Thymus (tissue), 11 donors: ENCODE data around the gene EGFR. TPM values are rescaled to one million over a fixed set of nuclear protein-coding genes. Genes with fewer than 3 reads are reported as not detected.
A peak's percentile ranks its signal among the peaks of the same experiment; 100 is the strongest.

Experiments used
- DNase-seq, 9 donors: peaks; one replicate each; pipeline ENCODE4 v3.0.0-alpha.2; 2013; ENCODE audit warnings: low spot score in 9 of 9, low read depth in 6 of 9, missing footprints in 1 of 9
- H3K27ac ChIP-seq, 2 donors: one replicate each; pipeline ENCODE4 v1.5.1; 2013; ENCODE audit warnings: control low read depth in 1 of 2, low read depth in 1 of 2, low read length in 1 of 2, mild to moderate bottlenecking in 1 of 2, moderate library complexity in 1 of 2
- H3K27me3 ChIP-seq, 2 donors: one replicate each; pipeline ENCODE4 v1.5.1; 2013; ENCODE audit warnings: low read length in 1 of 2; ENCODE audit not compliant: control insufficient read depth in 2 of 2, insufficient read depth in 1 of 2
- H3K36me3 ChIP-seq, 2 donors: one replicate each; pipeline ENCODE4 v1.5.1; 2013; ENCODE audit warnings: low read length in 1 of 2, mild to moderate bottlenecking in 1 of 2, moderate library complexity in 1 of 2; ENCODE audit not compliant: control insufficient read depth in 2 of 2, insufficient read depth in 2 of 2
- H3K4me1 ChIP-seq, 2 donors: one replicate each; pipeline ENCODE4 v1.5.1; 2013; ENCODE audit warnings: low read length in 2 of 2; ENCODE audit not compliant: control insufficient read depth in 2 of 2, insufficient read depth in 2 of 2
- H3K4me3 ChIP-seq, 2 donors: one replicate each; pipeline ENCODE4 v1.5.1; 2013; ENCODE audit warnings: low read length in 2 of 2, control low read depth in 1 of 2, mild to moderate bottlenecking in 1 of 2
- H3K9me3 ChIP-seq, 2 donors: one replicate each; pipeline ENCODE4 v1.5.1; 2013; ENCODE audit warnings: low read length in 1 of 2, mild to moderate bottlenecking in 1 of 2; ENCODE audit not compliant: control insufficient read depth in 2 of 2, insufficient read depth in 1 of 2
- WGBS: extraction: QIAGEN DNeasy Blood & Tissue Kit; methylation state at CpG from one replicate; pipeline ENCODE4 v1.1.7; 2013; 5-methylcytosine and 5-hydroxymethylcytosine counted together
- polyA plus RNA-seq: library from polyadenylated mRNA; stranded (reverse); fragments of 200-250 nt; gene quantifications from one replicate; pipeline ENCODE4 v1.2.3, GENCODE V29; 2013
- total RNA-seq: library from RNA; stranded (reverse); fragments of 120-200 nt; gene quantifications from one replicate; pipeline ENCODE4 v1.2.4, GENCODE V29; 2013
- donor health status: healthy.

Gene EGFR
- total and polyA plus RNA-seq, 2 donors, result 14.2 to 19.5 TPM

DNA sequence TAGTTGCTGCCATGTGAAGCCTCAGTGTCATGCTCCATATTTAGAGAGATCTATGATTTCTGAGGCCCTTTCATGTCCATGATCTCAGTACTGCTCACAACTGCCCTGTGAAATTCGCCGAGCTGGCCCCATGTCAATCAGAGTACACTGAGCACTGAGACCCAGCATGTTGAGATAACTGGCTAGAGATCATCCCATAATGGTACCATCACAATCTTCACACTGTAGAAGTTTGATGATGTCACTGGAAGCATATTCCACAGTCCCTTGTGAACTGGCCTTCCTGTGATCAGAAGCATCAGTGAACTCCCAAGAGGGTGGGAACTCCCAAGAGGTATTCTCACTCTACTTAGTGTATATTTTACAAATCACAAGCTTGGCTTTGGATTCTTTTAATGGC lies 116.0 kb downstream of the EGFR start:
- no peaks in the 10 kb centered on the region for H3K9me3 ChIP-seq
- H3K27ac ChIP-seq, result no peak overlapping the region
- H3K36me3 ChIP-seq, result no peaks in the 10 kb centered on the region
- H3K4me1 ChIP-seq, result peaks cover 0 to 19% of the 10 kb centered on the region in 2 donors
- H3K27me3 ChIP-seq, result no peaks in the 10 kb centered on the region
- no peak for DNase-seq
- whole genome bisulfite sequencing, result 72% methylated on average over 2 of the region's 2 CpGs
- no peak overlapping the region for H3K4me3 ChIP-seq

DNA sequence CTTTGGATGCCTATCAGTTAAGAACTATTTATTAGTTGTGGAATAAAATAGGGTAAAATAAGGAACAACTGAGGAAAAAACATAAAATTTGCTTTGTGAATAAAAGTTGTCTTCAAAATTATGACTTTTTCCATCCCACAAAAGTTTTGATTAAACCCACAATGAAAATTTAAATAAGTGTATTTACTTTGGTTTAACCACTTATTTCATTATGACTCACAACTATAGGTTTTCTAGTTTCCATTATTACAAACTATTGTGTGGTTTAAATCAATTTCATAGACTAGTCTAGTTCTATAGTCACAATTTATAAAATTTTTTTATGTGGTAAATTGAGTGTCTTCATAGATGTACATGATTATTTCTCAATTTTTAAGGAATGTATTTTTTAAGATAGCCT lies 116.6 kb downstream of the EGFR start:
- DNase-seq, result no peak
- no peaks in the 10 kb centered on the region for H3K27me3 ChIP-seq
- peaks cover 0 to 18% of the 10 kb centered on the region in 2 donors for H3K4me1 ChIP-seq

DNA sequence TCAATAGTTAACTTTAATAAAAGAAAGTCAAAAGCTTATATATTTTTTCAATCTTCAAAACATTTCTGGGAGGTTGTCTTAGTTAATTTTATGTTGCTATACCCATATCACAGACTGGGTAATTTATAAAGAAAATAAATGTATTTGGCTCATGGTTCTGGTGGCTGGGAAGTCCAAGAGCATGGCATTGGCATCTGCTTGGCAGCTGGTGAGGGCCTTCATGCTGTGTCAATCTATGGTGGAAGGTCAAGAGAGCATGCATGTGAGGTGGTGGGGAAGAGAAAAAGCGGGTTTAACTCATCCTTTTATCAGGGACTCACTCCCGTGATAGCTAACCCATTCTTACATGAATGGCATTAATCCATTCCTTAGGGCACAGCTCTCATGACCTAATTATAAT lies 119.8 kb downstream of the EGFR start:
- Histone ChIP-seq H3K27me3 (no peaks in the 10 kb centered on the region), H3K36me3 (no peaks in the 10 kb centered on the region), H3K9me3 (no peaks in the 10 kb centered on the region), H3K27ac (no peak overlapping the region), H3K4me3 (no peak overlapping the region), H3K4me1 (no peaks in the 10 kb centered on the region)
- 74% methylated on average over 2 of the region's 2 CpGs for WGBS
- DNase-seq, result no peak

More for the DNA sequence above, 116.6 kb downstream of the EGFR start:
- H3K36me3 ChIP-seq, result no peaks in the 10 kb centered on the region
- H3K9me3 ChIP-seq, result no peaks in the 10 kb centered on the region
- H3K27ac ChIP-seq, result no peak overlapping the region
- H3K4me3 ChIP-seq, result no peak overlapping the region

DNA sequence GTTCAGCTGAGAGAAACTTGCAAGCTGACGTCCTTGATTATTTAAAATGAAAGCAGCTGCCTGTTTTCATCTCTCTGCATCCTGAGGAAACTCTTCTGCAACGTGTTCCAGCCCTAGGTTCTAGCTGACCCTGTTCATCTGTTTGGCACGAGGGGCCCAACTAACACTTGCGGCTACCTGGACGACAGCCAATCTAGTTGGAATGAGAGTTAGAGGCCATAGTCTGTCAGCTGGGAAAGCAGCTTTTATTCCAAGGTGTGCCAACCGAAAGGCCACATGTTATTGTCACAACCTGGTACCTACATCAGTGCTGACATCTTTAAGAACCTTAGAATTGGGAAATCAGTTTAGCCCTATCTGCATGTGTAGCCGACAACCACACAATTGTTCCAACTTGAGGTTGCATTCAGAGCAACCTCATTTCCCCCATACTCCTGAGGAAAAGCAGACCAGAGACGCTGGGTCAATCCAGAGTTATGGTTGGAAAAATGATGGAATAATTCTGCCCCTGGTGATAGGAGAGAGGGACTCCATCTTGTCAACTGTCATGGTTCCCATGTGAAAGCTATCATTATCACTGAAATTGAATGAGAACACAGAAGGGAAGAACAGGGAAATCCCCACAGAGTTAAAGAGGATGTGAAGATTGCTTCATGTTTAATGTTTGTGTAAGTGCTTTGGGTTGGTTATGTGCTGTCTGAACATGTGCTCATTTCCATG lies 121.6 kb downstream of the EGFR start:
- DNase-seq, result peak in 1 of 9 donors; percentile 17
- Histone ChIP-seq H3K9me3 (no peaks in the 10 kb centered on the region), H3K36me3 (no peaks in the 10 kb centered on the region), H3K27me3 (no peaks in the 10 kb centered on the region), H3K4me3 (no peak overlapping the region), H3K27ac (peak overlapping the region in 1 of 2 donors; percentile 32), H3K4me1 (no peaks in the 10 kb centered on the region)
- WGBS, result 70% methylated on average over 8 of the region's 8 CpGs

DNA sequence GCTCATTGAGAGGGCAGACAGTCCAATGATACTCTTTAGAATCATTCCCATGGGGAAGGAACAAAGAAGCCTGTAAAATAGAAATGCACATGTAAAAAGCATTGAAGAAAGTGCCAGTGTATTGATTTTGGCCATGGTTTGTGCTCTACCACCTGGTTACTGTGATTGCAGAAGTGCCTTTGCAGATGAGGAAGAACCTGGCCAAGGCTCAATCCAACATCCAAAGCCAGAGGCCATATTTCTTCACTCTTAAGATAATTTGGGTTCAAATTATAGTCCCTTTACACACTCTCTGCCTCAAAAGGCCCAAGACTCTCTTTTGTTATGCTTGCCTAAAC lies 122.1 kb downstream of the EGFR start:
- peak overlapping the region in 1 of 2 donors; percentile 30 for H3K27ac ChIP-seq
- H3K27me3 ChIP-seq, result no peaks in the 10 kb centered on the region
- no peak overlapping the region for H3K4me3 ChIP-seq
- DNase-seq, result no peak
- no peaks in the 10 kb centered on the region for H3K36me3 ChIP-seq
- no peaks in the 10 kb centered on the region for H3K4me1 ChIP-seq
- no peaks in the 10 kb centered on the region for H3K9me3 ChIP-seq

DNA sequence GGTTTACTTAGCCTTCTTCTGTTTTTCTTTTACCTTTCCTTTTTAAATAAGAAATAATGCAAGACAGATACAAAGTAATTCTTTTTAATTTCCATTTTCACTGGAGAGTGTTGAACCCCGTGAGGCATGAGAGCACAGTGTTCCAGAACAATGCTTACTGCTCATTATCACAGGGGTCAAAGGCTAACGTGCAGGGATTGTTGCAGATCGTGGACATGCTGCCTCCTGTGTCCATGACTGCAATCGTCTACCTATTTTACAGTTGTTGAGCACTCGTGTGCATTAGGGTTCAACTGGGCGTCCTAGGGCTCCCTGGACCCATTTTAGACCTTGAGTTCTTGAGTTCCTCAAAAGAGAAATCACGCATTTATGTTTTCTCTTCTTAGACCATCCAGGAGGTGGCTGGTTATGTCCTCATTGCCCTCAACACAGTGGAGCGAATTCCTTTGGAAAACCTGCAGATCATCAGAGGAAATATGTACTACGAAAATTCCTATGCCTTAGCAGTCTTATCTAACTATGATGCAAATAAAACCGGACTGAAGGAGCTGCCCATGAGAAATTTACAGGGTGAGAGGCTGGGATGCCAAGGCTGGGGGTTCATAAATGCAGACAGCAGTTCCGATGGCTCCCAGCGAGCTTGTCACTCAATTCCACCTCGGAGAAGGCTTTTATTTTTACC lies 124.2 kb downstream of the EGFR start:
- Histone ChIP-seq H3K27me3 (no peaks in the 10 kb centered on the region), H3K4me3 (no peak overlapping the region), H3K36me3 (no peaks in the 10 kb centered on the region), H3K4me1 (no peaks in the 10 kb centered on the region), H3K9me3 (no peaks in the 10 kb centered on the region), H3K27ac (no peak overlapping the region)
- no peak for DNase-seq
- 90% methylated on average over 13 of the region's 13 CpGs for WGBS

DNA sequence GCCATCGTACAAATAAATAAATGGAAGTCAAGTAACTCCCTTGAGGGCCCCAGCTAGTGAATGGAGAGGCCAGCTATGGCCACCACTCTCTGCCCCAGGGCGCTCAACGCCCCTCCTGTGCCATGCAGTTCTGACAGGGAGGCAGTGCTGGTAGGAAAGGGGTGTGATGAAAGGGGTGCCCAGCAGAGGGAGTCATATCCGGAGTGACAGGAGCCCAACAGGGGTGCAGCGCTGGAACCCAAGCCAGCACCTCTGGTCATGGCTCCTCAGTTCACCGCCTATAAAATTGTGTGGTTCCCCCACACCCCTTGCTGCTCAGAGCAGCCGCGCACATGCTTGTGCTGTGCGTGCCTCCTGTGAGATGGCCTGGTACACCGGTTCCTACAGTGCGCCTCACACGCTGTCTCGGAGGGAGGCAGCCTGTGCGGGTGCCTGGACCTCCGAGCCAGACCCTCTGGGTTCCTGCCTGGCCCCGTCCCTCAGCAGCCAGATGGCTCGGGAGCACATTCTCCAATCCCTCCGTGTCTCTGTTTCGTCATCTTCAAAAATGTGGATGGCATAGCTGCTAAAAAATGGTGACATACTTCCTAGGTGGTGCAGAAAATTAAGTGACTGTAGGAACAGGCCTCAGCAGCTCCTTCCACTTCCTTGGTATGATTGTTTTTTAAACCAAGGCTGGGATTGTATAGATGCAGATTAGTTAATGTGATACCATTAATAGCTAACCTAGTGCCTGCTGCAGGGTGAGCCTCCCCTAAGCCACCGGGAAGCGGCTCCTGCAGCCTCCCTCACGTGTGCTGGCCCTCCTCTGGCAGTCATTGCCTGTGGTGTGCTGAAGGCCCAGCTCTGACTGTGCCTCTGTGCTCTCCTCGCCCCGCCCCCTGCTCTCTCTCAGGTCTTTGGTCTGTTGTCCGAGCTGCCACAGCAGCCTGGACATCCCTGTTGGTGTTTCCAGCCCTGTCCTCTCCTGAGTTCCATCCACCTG lies 125.8 kb downstream of the EGFR start:
- Histone ChIP-seq H3K27me3 (no peaks in the 10 kb centered on the region), H3K36me3 (no peaks in the 10 kb centered on the region), H3K4me3 (no peak overlapping the region), H3K9me3 (no peaks in the 10 kb centered on the region), H3K27ac (no peak overlapping the region), H3K4me1 (no peaks in the 10 kb centered on the region)
- 85% methylated on average over 25 of the region's 25 CpGs for WGBS
- DNase-seq, result no peak

DNA sequence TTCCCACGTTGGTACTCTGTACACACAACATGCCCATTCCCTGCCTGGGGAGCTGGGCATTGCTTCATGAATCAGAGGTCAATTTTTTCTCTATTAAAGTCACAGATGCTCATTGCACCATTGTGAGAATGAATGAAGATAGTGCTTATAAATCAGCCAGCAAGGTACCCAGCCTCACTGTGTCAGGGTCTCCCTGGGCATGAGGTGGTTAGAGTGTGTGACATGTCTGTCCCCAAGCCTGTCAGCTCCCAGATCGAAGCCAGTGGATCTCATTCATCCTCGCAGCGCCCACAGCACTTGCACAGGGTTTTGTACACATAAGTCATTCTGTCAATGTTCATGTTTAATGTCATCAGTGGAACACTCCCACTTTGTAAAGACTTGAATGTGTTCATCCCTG lies 126.8 kb downstream of the EGFR start:
- Histone ChIP-seq H3K36me3 (no peaks in the 10 kb centered on the region), H3K27ac (no peak overlapping the region), H3K27me3 (no peaks in the 10 kb centered on the region), H3K9me3 (no peaks in the 10 kb centered on the region), H3K4me1 (no peaks in the 10 kb centered on the region), H3K4me3 (no peak overlapping the region)
- DNase-seq, result no peak
- 78% methylated on average over 4 of the region's 4 CpGs for WGBS

DNA sequence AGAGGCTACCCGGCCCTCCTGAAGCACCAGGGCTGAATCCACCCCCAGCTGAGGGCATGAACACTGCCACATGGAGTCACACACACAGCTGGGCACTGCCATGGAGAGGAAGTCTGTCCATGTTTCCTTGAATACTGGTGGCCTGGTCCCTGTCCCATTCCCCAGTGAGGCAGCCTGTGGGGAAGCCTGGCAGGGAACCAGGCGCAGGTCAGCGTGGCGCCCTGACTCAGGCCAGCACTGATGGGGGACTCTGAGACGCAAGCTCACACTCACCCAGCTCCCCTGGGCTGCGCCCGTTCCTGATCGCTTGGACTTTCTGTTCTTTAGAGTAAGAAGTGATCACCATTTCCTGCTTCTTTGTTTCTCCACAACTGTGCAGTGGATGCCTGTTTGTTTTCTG lies 128.3 kb downstream of the EGFR start:
- no peaks in the 10 kb centered on the region for H3K4me1 ChIP-seq
- H3K9me3 ChIP-seq, result no peaks in the 10 kb centered on the region
- no peak overlapping the region for H3K27ac ChIP-seq
- H3K4me3 ChIP-seq, result no peak overlapping the region
- H3K36me3 ChIP-seq, result no peaks in the 10 kb centered on the region
- no peak for DNase-seq
- H3K27me3 ChIP-seq, result no peaks in the 10 kb centered on the region
- WGBS, result 80% methylated on average over 8 of the region's 8 CpGs
